ENCODE results near the gene ZNF775. TPM values are rescaled to one million over a fixed set of nuclear protein-coding genes. Genes with fewer than 3 reads are reported as not detected.

ZNF775 gene
- polyA plus RNA-seq, 1 donor from 2014 or later, result 5.1 TPM

GRCh38 chr7:150425670-150426069 is 46.5 kb downstream of the ZNF775 start:
- Mint-ChIP-seq H3K4me3 (no peak overlapping the region), H3K27ac (no peak overlapping the region), H3K36me3 (peaks cover 4% of the 10 kb centered on the region), H3K4me1 (peaks cover 5 to 11% (median 5%) of the 10 kb centered on the region in 3 donors), H3K27me3 (peaks cover 13% of the 10 kb centered on the region), H3K9me3 (no peaks in the 10 kb centered on the region)

- Mint-ChIP-seq H3K36me3 (no peaks in the 10 kb centered on the region), H3K4me3 (no peak overlapping the region), H3K4me1 (peaks cover 15 to 22% (median 17%) of the 10 kb centered on the region in 3 donors), H3K9me3 (no peaks in the 10 kb centered on the region), H3K27ac (peak overlapping the region in 1 of 3 donors; percentile 35), H3K27me3 (peaks cover 9% of the 10 kb centered on the region)
These were observed 49.7 kb downstream of the ZNF775 start for GRCh38 chr7:150428671-150429451.

- H3K9me3 Mint-ChIP-seq, result no peaks in the 10 kb centered on the region
- H3K27me3 Mint-ChIP-seq, result peaks cover 9% of the 10 kb centered on the region
- H3K27ac Mint-ChIP-seq, result no peak overlapping the region
- no peaks in the 10 kb centered on the region for H3K36me3 Mint-ChIP-seq
- peaks cover 22 to 28% (median 25%) of the 10 kb centered on the region in 3 donors for H3K4me1 Mint-ChIP-seq
- H3K4me3 Mint-ChIP-seq, result peak overlapping the region in 1 of 4 donors; percentile 65
These were observed 50.6 kb downstream of the ZNF775 start for GRCh38 chr7:150429699-150430098.

- Mint-ChIP-seq H3K36me3 (no peaks in the 10 kb centered on the region), H3K4me3 (no peak overlapping the region), H3K4me1 (peaks cover 30 to 37% (median 33%) of the 10 kb centered on the region in 3 donors), H3K9me3 (no peaks in the 10 kb centered on the region), H3K27ac (no peak overlapping the region), H3K27me3 (peaks cover 9% of the 10 kb centered on the region)
These were observed 51.4 kb downstream of the ZNF775 start for GRCh38 chr7:150430465-150431085.

GRCh38 chr7:150431839-150432658 is 52.9 kb downstream of the ZNF775 start:
- H3K27ac Mint-ChIP-seq, result peak overlapping the region in 2 of 3 donors; percentile 10 to 99
- H3K36me3 Mint-ChIP-seq, result no peaks in the 10 kb centered on the region
- H3K27me3 Mint-ChIP-seq, result peaks cover 9% of the 10 kb centered on the region
- peak overlapping the region in 2 of 4 donors; percentile 45 to 70 for H3K4me3 Mint-ChIP-seq
- peaks cover 38 to 44% (median 39%) of the 10 kb centered on the region in 3 donors for H3K4me1 Mint-ChIP-seq
- no peaks in the 10 kb centered on the region for H3K9me3 Mint-ChIP-seq

- Mint-ChIP-seq H3K27me3 (peaks cover 3% of the 10 kb centered on the region), H3K36me3 (no peaks in the 10 kb centered on the region), H3K27ac (peak overlapping the region; percentile 83 to 99 (median 98)), H3K4me3 (peak overlapping the region; percentile 80 to 98 (median 92)), H3K9me3 (no peaks in the 10 kb centered on the region), H3K4me1 (peaks cover 35 to 46% (median 38%) of the 10 kb centered on the region in 3 donors)
These were observed 54.1 kb downstream of the ZNF775 start for GRCh38 chr7:150432915-150433892.

- Mint-ChIP-seq H3K27me3 (peaks cover 3% of the 10 kb centered on the region), H3K36me3 (no peaks in the 10 kb centered on the region), H3K27ac (peak overlapping the region; percentile 98 to 99 (median 99)), H3K4me1 (peaks cover 36 to 47% (median 40%) of the 10 kb centered on the region in 3 donors), H3K4me3 (peak overlapping the region; percentile 80 to 98 (median 92)), H3K9me3 (no peaks in the 10 kb centered on the region)
These were observed 55.1 kb downstream of the ZNF775 start for GRCh38 chr7:150434240-150434639.

GRCh38 chr7:150435047-150435389 is 55.9 kb downstream of the ZNF775 start:
- H3K9me3 Mint-ChIP-seq, result no peaks in the 10 kb centered on the region
- peak overlapping the region; percentile 63 to 96 (median 84) for H3K4me3 Mint-ChIP-seq
- H3K27ac Mint-ChIP-seq, result peak overlapping the region; percentile 98 to 99 (median 99)
- H3K27me3 Mint-ChIP-seq, result no peaks in the 10 kb centered on the region
- H3K4me1 Mint-ChIP-seq, result peaks cover 41 to 53% (median 43%) of the 10 kb centered on the region in 3 donors
- H3K36me3 Mint-ChIP-seq, result no peaks in the 10 kb centered on the region

- H3K4me1 Mint-ChIP-seq, result peaks cover 41 to 56% (median 43%) of the 10 kb centered on the region in 3 donors
- peak overlapping the region; percentile 63 to 87 (median 76) for H3K4me3 Mint-ChIP-seq
- no peaks in the 10 kb centered on the region for H3K27me3 Mint-ChIP-seq
- H3K9me3 Mint-ChIP-seq, result no peaks in the 10 kb centered on the region
- no peaks in the 10 kb centered on the region for H3K36me3 Mint-ChIP-seq
- peak overlapping the region; percentile 98 to 99 (median 99) for H3K27ac Mint-ChIP-seq
These were observed 56.4 kb downstream of the ZNF775 start for GRCh38 chr7:150435390-150436073.

- Mint-ChIP-seq H3K27me3 (no peaks in the 10 kb centered on the region), H3K36me3 (peaks cover 3% of the 10 kb centered on the region), H3K4me1 (peaks cover 15 to 30% (median 19%) of the 10 kb centered on the region in 3 donors), H3K4me3 (no peak overlapping the region), H3K9me3 (peaks cover 0 to 5% (median 4%) of the 10 kb centered on the region in 3 donors), H3K27ac (no peak overlapping the region)
These were observed 60.8 kb downstream of the ZNF775 start for GRCh38 chr7:150439967-150440366.

GRCh38 chr7:150441524-150441923 is 62.4 kb downstream of the ZNF775 start:
- Mint-ChIP-seq H3K27me3 (no peaks in the 10 kb centered on the region), H3K4me3 (no peak overlapping the region), H3K9me3 (peaks cover 0 to 5% (median 4%) of the 10 kb centered on the region in 3 donors), H3K27ac (no peak overlapping the region), H3K36me3 (peaks cover 3% of the 10 kb centered on the region), H3K4me1 (peaks cover 6 to 20% (median 8%) of the 10 kb centered on the region in 3 donors)

- no peak overlapping the region for H3K27ac Mint-ChIP-seq
- no peak overlapping the region for H3K4me3 Mint-ChIP-seq
- peaks cover 0 to 5% (median 4%) of the 10 kb centered on the region in 3 donors for H3K9me3 Mint-ChIP-seq
- no peaks in the 10 kb centered on the region for H3K27me3 Mint-ChIP-seq
- peaks cover 3% of the 10 kb centered on the region for H3K36me3 Mint-ChIP-seq
- H3K4me1 Mint-ChIP-seq, result peaks cover 8 to 17% (median 10%) of the 10 kb centered on the region in 3 donors
These were observed 63.7 kb downstream of the ZNF775 start for GRCh38 chr7:150442811-150443210.

- Mint-ChIP-seq H3K27me3 (peaks cover 2% of the 10 kb centered on the region), H3K4me1 (peaks cover 12 to 24% (median 17%) of the 10 kb centered on the region in 3 donors), H3K4me3 (no peak overlapping the region), H3K36me3 (peaks cover 3% of the 10 kb centered on the region), H3K27ac (no peak overlapping the region), H3K9me3 (peaks cover 0 to 5% (median 4%) of the 10 kb centered on the region in 3 donors)
These were observed 64.8 kb downstream of the ZNF775 start for GRCh38 chr7:150443793-150444540.

Measured in IgD-negative memory B cell (primary cell).